Measurements from ENCODE around the gene COL23A1. TPM values are rescaled to one million over a fixed set of nuclear protein-coding genes. Genes with fewer than 3 reads are reported as not detected.
A peak's percentile ranks its signal among the peaks of the same experiment; 100 is the strongest.

COL23A1 gene
- total and polyA plus RNA-seq, 8 donors: 0.06 to 0.68 (median 0.33) TPM; not detected in 2

DNA sequence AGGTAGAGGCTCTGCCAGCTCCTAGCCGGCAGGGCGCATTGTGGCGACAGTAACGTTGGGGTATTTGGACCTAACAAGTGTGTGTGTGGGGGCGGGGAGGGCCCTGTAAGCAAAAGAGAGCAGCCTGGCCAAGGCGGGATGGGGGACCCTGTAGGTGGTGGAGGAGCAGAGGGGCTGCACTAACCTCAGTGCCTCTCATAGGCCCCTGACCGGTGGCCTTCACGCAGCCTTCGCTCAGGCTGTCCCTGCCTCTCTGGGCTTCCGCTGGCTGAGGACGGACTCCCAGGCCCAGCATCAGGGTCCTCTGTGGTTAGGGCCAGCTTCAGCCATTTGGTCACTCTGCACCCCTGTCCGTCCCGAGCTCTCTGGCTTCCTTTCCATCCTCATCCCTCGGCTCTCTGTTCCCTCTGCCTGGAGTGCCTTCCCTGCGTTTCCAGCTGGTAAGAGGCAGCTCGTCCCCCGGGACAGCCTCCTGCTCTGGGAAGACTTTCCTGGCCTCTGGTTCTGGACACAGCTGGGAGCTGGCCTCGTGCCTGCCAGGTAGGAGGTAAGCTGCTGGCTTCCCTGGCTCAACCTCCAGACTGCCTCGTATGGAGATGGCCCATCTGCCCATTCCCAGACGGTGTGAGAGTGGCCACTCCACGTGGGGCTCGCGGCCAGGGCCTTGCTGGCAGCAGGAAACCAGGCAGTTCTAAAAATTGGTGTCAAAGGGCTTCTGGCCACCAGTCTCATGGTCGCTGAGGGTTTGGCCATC is 318.3 kb downstream of the COL23A1 start:
- TF ChIP-seq, protein P1, sequence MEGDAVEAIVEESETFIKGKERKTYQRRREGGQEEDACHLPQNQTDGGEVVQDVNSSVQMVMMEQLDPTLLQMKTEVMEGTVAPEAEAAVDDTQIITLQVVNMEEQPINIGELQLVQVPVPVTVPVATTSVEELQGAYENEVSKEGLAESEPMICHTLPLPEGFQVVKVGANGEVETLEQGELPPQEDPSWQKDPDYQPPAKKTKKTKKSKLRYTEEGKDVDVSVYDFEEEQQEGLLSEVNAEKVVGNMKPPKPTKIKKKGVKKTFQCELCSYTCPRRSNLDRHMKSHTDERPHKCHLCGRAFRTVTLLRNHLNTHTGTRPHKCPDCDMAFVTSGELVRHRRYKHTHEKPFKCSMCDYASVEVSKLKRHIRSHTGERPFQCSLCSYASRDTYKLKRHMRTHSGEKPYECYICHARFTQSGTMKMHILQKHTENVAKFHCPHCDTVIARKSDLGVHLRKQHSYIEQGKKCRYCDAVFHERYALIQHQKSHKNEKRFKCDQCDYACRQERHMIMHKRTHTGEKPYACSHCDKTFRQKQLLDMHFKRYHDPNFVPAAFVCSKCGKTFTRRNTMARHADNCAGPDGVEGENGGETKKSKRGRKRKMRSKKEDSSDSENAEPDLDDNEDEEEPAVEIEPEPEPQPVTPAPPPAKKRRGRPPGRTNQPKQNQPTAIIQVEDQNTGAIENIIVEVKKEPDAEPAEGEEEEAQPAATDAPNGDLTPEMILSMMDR (IDR thresholded peaks at IDR 0.05): no peak
- H3K36me3 ChIP-seq: no peaks in the 10 kb centered on the region
- H3K4me1 ChIP-seq: no peaks in the 10 kb centered on the region
- ATAC-seq (no peak), FAIRE-seq (no peak), DNase-seq (peak in 1 of 6 donors; percentile 50)
- intact Hi-C loops (cut with DNase I): no loop called here
- no peaks in the 10 kb centered on the region for H3K27me3 ChIP-seq
- no peak overlapping the region for H3K27ac ChIP-seq
- WGBS, 2 donors: 58% methylated on average over 20 to 24 of the region's 24 CpGs
- no peak overlapping the region for H3K4me3 ChIP-seq
- no peaks in the 10 kb centered on the region for H3K9me3 ChIP-seq

DNA sequence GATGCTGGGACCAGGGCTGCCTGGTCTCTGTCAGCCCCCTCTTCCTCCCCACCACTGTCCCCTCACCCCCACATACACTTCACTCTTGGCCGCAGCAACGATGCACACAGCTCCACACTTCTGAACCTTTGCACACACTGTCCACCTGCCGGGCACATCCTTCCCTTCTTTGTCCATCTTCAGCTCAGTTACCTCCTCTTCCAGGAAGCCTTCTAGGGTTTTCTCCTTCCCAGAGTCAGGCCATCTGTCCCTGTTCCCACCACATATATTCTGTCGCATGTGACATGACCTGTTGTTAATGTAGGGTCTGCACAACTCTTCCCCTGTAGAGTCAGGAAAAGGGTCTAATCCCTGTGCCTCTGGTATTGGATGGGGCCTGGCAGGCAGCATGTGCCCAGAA is 319.0 kb downstream of the COL23A1 start:
- 58 to 72% methylated on average over 4 of the region's 4 CpGs for WGBS, 2 donors
- intact Hi-C loops (cut with DNase I): no loop called here

DNA sequence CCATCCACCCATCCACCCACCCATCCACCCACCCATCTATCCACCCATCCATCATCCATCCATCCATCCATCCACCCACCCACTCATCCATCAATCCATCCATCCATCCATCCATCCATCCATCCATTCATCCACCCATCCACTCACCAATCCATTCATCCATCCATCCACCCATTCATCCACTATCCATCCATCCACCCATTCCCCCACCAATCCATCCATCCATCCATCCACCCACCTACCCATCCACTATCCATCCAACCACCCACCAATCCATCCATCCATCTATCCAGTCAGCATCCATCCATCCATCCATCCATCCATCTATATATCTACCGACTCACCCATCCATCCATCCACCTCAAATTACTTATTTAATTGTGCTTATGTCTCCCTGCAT is 320.7 kb downstream of the COL23A1 start:
- FAIRE-seq: no peak
- intact Hi-C loops (cut with DNase I): no loop called here
- H3K4me1 ChIP-seq: no peaks in the 10 kb centered on the region

More for the DNA sequence above, 319.0 kb downstream of the COL23A1 start:
- Histone ChIP-seq H3K4me3 (no peak overlapping the region), H3K4me1 (no peaks in the 10 kb centered on the region), H3K27ac (no peak overlapping the region), H3K27me3 (no peaks in the 10 kb centered on the region), H3K36me3 (no peaks in the 10 kb centered on the region), H3K9me3 (no peaks in the 10 kb centered on the region)
- DNase-seq: peak in 1 of 6 donors; percentile 18
- ATAC-seq: no peak
- FAIRE-seq: no peak
- TF ChIP-seq, protein P1 (IDR thresholded peaks at IDR 0.05): no peak

DNA sequence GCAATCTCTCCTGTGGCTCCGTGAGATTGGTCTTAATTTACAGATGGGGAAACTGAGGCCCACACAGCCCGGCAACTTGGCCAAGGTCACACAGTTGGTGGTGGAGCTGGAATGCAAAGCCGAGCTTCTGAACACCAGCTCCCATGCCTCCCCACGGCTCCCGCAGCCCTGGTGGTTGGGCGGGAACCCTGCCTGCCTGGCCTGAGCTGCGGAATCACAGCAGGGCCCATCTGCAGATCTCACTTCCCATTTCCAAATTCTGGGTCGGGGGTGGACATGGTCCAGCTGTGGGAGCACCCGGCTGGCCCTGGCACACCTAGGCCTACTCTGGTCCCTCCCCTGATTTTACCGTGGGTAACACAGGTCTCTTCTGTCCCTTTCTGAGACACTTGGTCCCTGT is 322.3 kb downstream of the COL23A1 start:
- FAIRE-seq: no peak
- TF ChIP-seq, protein P1 (IDR thresholded peaks at IDR 0.05): no peak

More for the DNA sequence above, 320.7 kb downstream of the COL23A1 start:
- no peaks in the 10 kb centered on the region for H3K27me3 ChIP-seq
- no peak overlapping the region for H3K27ac ChIP-seq
- H3K36me3 ChIP-seq: no peaks in the 10 kb centered on the region
- TF ChIP-seq, protein P1 (IDR thresholded peaks at IDR 0.05): no peak
- no peaks in the 10 kb centered on the region for H3K9me3 ChIP-seq
- no peak overlapping the region for H3K4me3 ChIP-seq
- ATAC-seq (no peak), DNase-seq (no peak)
- WGBS, 2 donors: 73 to 90% methylated on average over 1 of the region's 1 CpG

DNA sequence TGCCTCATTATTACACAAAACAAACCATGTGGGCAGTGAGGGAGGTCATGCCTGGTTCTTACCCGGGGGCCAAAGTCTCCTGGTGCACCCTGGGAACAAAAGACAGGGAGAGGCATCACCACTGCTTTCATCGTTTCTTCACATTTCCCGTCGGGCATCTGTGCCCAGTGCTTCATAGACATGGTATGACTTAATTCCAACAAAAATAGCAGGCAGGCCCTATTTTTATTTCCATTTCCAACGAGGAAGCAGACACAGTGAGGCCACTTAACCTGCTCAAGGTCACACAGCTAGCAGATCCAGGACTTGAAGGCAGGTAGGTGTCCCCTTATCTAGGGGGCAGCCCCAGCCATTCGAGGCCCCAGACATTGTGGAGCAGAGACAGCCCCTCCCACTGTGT is 322.9 kb downstream of the COL23A1 start:
- Histone ChIP-seq H3K4me3 (no peak overlapping the region), H3K27me3 (no peaks in the 10 kb centered on the region), H3K36me3 (no peaks in the 10 kb centered on the region), H3K27ac (no peak overlapping the region), H3K9me3 (no peaks in the 10 kb centered on the region), H3K4me1 (no peaks in the 10 kb centered on the region)
- TF ChIP-seq, protein P1 (IDR thresholded peaks at IDR 0.05): no peak
- intact Hi-C loops (cut with DNase I): no loop called here
- DNase-seq: peak in 1 of 6 donors; percentile 11
- WGBS, 2 donors: 44 to 53% methylated on average over 6 of the region's 6 CpGs
- no peak for FAIRE-seq
- ATAC-seq: no peak

More for the DNA sequence above, 322.3 kb downstream of the COL23A1 start:
- no peaks in the 10 kb centered on the region for H3K9me3 ChIP-seq
- H3K36me3 ChIP-seq: no peaks in the 10 kb centered on the region
- WGBS, 2 donors: 72 to 81% methylated on average over 10 of the region's 10 CpGs
- ATAC-seq: no peak
- H3K4me1 ChIP-seq: no peaks in the 10 kb centered on the region
- DNase-seq: peak in 1 of 6 donors; percentile 26
- no peak overlapping the region for H3K27ac ChIP-seq
- intact Hi-C loops (cut with DNase I): no loop called here
- H3K4me3 ChIP-seq: no peak overlapping the region
- no peaks in the 10 kb centered on the region for H3K27me3 ChIP-seq
